Activated B cell treated with CpG ODN at 0.5 μM for 24 hours (primary cell): ENCODE measurements around the gene MRC2. TPM values are rescaled to one million over a fixed set of nuclear protein-coding genes. Genes with fewer than 3 reads are reported as not detected.

Source experiments
- ATAC-seq: fragments of 200-7000 bp; cut with Tn5 transposase; one replicate; pipeline ENCODE4 v1.10.0; 2021; ENCODE audit warnings: low read depth, mild to moderate bottlenecking, moderate library complexity
- CTCF ChIA-PET: fragments of 350-600 bp; sonication (Branson Sonifier 250); formaldehyde crosslinking; loops from one replicate; lab custom pipeline; 2021; ENCODE audit warnings: antibody characterized with exemption; lab: Charles Lee
- POLR2A ChIA-PET: fragments of 350-600 bp; sonication (Branson Sonifier 250); formaldehyde crosslinking; loops from one replicate; lab custom pipeline; 2021; ENCODE audit warnings: antibody characterized with exemption; lab: Charles Lee
- DNase-seq: peaks from one replicate; pipeline ENCODE4 v3.0.0; 2022
- H3K27ac Mint-ChIP-seq: one replicate; pipeline ENCODE4 v1.8.0; 2020; ENCODE audit warnings: mixed read lengths
- H3K27me3 Mint-ChIP-seq: one replicate; pipeline ENCODE4 v1.8.0; 2021; ENCODE audit warnings: mixed read lengths
- H3K36me3 Mint-ChIP-seq: one replicate; pipeline ENCODE4 v1.8.0; 2021; ENCODE audit warnings: low read depth, mixed read lengths
- H3K4me1 Mint-ChIP-seq: one replicate; pipeline ENCODE4 v1.8.0; 2021; ENCODE audit warnings: mixed read lengths
- H3K4me3 Mint-ChIP-seq: one replicate; pipeline ENCODE4 v1.8.0; 2020; ENCODE audit warnings: mild to moderate bottlenecking, mixed read lengths
- H3K9me3 Mint-ChIP-seq: one replicate; pipeline ENCODE4 v1.8.0; 2020; ENCODE audit warnings: mixed read lengths
- intact Hi-C: fragments of 100-400 bp; cut with micrococcal nuclease; formaldehyde crosslinking; loops from one replicate; pipeline ENCODE4 v1.15.1; 2024
- total RNA-seq: library from RNA; stranded (reverse); gene quantifications from 2 replicates; pipeline ENCODE4 v1.2.3, GENCODE V29; 2022
- TF ChIP-seq, protein P1 (sequence below): fragments of 200-600 bp; IDR thresholded peaks from one replicate; pipeline ENCODE4 v1.8.0; 2022; ENCODE audit warnings: antibody characterized with exemption, mild to moderate bottlenecking

The MRC2 gene
- total RNA-seq, 1 donor from 2014 or later: 0.11 TPM

DNA sequence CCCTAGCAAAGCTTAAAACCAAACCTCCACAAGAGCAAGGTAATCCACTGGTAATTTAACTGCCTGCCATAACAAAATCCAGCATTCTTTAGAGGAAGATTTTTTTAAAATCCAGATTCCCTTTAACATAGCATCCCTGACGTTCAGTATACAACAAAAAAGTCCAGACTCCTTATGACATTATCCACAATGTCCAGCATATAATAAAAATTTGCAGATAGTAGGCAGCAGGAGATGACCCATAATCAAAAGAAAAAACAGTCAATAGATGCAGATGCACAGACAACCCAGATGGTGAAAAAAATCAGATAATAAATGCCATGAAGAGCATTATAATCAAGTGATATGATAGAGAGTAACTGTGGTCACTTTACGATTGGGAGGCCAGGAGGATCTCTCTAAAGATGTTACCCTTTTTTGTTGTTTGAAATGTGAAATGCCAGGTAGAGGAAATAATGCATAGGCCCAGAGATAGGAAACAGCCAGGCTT lies 33.2 kb downstream of the MRC2 start:
- Mint-ChIP-seq H3K27ac (no peak overlapping the region), H3K4me1 (no peaks in the 10 kb centered on the region)

GRCh38 chr17:62661337-62661736 lies 33.9 kb downstream of the MRC2 start:
- intact Hi-C loops: no loop called here
- Mint-ChIP-seq H3K9me3 (peaks cover 13% of the 10 kb centered on the region), H3K4me3 (no peak overlapping the region), H3K4me1 (no peaks in the 10 kb centered on the region), H3K27me3 (no peaks in the 10 kb centered on the region), H3K27ac (no peak overlapping the region), H3K36me3 (no peaks in the 10 kb centered on the region)
- TF ChIP-seq, protein P1, sequence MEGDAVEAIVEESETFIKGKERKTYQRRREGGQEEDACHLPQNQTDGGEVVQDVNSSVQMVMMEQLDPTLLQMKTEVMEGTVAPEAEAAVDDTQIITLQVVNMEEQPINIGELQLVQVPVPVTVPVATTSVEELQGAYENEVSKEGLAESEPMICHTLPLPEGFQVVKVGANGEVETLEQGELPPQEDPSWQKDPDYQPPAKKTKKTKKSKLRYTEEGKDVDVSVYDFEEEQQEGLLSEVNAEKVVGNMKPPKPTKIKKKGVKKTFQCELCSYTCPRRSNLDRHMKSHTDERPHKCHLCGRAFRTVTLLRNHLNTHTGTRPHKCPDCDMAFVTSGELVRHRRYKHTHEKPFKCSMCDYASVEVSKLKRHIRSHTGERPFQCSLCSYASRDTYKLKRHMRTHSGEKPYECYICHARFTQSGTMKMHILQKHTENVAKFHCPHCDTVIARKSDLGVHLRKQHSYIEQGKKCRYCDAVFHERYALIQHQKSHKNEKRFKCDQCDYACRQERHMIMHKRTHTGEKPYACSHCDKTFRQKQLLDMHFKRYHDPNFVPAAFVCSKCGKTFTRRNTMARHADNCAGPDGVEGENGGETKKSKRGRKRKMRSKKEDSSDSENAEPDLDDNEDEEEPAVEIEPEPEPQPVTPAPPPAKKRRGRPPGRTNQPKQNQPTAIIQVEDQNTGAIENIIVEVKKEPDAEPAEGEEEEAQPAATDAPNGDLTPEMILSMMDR: no peak
- no peak for DNase-seq
- ChIA-PET POLR2A (no interaction called here), CTCF (no interaction called here)
- no peak for ATAC-seq

More for the DNA sequence above, 33.2 kb downstream of the MRC2 start:
- intact Hi-C loops: no loop called here
- TF ChIP-seq, protein P1: no peak
- POLR2A ChIA-PET: no interaction called here
- ATAC-seq (no peak), DNase-seq (no peak)
- CTCF ChIA-PET: no interaction called here
- Mint-ChIP-seq H3K4me3 (no peak overlapping the region), H3K9me3 (peaks cover 13% of the 10 kb centered on the region), H3K36me3 (no peaks in the 10 kb centered on the region), H3K27me3 (no peaks in the 10 kb centered on the region)

GRCh38 chr17:62662855-62663254 lies 35.4 kb downstream of the MRC2 start:
- ATAC-seq: no peak
- Mint-ChIP-seq H3K36me3 (no peaks in the 10 kb centered on the region), H3K4me3 (no peak overlapping the region), H3K9me3 (peaks cover 13% of the 10 kb centered on the region), H3K4me1 (no peaks in the 10 kb centered on the region), H3K27ac (no peak overlapping the region), H3K27me3 (no peaks in the 10 kb centered on the region)
- TF ChIP-seq, protein P1: no peak
- POLR2A ChIA-PET: no interaction called here
- intact Hi-C loops: no loop called here
- no peak for DNase-seq
- CTCF ChIA-PET: no interaction called here

GRCh38 chr17:62663304-62663703 lies 35.8 kb downstream of the MRC2 start:
- Mint-ChIP-seq H3K27ac (no peak overlapping the region), H3K27me3 (no peaks in the 10 kb centered on the region), H3K36me3 (no peaks in the 10 kb centered on the region), H3K4me1 (no peaks in the 10 kb centered on the region), H3K9me3 (peaks cover 13% of the 10 kb centered on the region), H3K4me3 (no peak overlapping the region)
- TF ChIP-seq, protein P1: no peak
- intact Hi-C loops: no loop called here
- no peak for ATAC-seq
- ChIA-PET CTCF (no interaction called here), POLR2A (no interaction called here)
- DNase-seq: no peak

DNA sequence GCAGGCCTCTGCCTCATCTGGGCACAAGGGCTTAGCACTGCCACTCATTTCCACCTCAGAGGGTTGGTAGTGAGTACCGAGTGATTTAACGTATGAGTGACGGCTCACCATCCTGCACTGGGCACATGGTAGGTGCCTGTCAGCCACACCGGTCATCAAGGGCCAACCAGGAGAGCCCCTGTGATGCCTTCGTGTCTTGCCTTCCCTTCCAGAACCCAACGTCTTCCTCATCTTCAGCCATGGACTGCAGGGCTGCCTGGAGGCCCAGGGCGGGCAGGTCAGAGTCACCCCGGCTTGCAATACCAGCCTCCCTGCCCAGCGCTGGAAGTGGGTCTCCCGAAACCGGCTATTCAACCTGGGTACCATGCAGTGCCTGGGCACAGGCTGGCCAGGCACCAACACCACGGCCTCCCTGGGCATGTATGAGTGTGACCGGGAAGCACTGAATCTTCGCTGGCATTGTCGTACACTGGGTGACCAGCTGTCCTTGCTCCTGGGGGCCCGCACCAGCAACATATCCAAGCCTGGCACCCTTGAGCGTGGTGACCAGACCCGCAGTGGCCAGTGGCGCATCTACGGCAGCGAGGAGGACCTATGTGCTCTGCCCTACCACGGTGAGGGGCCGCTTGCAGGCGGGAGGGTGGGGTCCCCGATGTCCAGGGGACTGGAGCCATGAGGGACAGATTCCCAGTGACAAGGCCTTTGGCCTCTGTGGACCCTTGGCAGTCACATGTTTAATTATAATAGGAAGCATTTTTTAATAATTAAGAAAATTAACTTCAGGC lies 37.1 kb downstream of the MRC2 start:
- H3K36me3 Mint-ChIP-seq: no peaks in the 10 kb centered on the region
- TF ChIP-seq, protein P1: no peak
- peaks cover 13% of the 10 kb centered on the region for H3K9me3 Mint-ChIP-seq
- intact Hi-C loops: no loop called here
- no peaks in the 10 kb centered on the region for H3K27me3 Mint-ChIP-seq
- ChIA-PET POLR2A (no interaction called here), CTCF (no interaction called here)
- DNase-seq: no peak
- no peak overlapping the region for H3K4me3 Mint-ChIP-seq
- ATAC-seq: no peak
- H3K27ac Mint-ChIP-seq: no peak overlapping the region
- H3K4me1 Mint-ChIP-seq: no peaks in the 10 kb centered on the region
